GM18505 (cell line): ENCODE data around the gene RHEB.

Source experiments
- ATAC-seq: cut with Tn5 transposase; IDR thresholded peaks from one replicate; pipeline ENCODE4 v1.9.1; 2021; ENCODE audit not compliant: unreplicated experiment
- POLR2A ChIP-seq: IDR thresholded peaks from 4 replicates; pipeline ENCODE4 v1.6.1; 2011; ENCODE audit warnings: borderline replicate concordance; ENCODE audit not compliant: insufficient read depth, insufficient read length; ENCODE audit errors: extremely low read depth

The RHEB gene

GRCh38 chr7:151448261-151449252 lies 71.1 kb downstream of the RHEB start:
- no peak for ATAC-seq
- TF ChIP-seq POLR2A, result no peak

- no peak for ATAC-seq
- no peak for TF ChIP-seq POLR2A
Observed at GRCh38 chr7:151447901-151448260, 71.8 kb downstream of the RHEB start.

- TF ChIP-seq POLR2A, result no peak
Observed at GRCh38 chr7:151447312-151447711, 72.4 kb downstream of the RHEB start.

GRCh38 chr7:151446412-151446811 lies 73.3 kb downstream of the RHEB start:
- ATAC-seq, result no peak
- TF ChIP-seq POLR2A, result no peak

More at GRCh38 chr7:151447312-151447711, 72.4 kb downstream of the RHEB start:
- ATAC-seq, result no peak

GRCh38 chr7:151444632-151445031 lies 75.1 kb downstream of the RHEB start:
- ATAC-seq, result no peak
- no peak for TF ChIP-seq POLR2A

- TF ChIP-seq POLR2A, result no peak
- no peak for ATAC-seq
Observed at GRCh38 chr7:151442776-151443496, 76.8 kb downstream of the RHEB start.

GRCh38 chr7:151440799-151441445 lies 78.8 kb downstream of the RHEB start:
- ATAC-seq, result no peak
- no peak for TF ChIP-seq POLR2A

- ATAC-seq, result no peak
Observed at GRCh38 chr7:151439855-151440798, 79.6 kb downstream of the RHEB start, which contains the start of gene CRYGN. CRYGN (minus strand) TSS chr7:151440141; CDS start chr7:151439917, 224 bp downstream.

GRCh38 chr7:151438864-151439601 lies 80.7 kb downstream of the RHEB start:
- ATAC-seq, result no peak

More at GRCh38 chr7:151439855-151440798, 79.6 kb downstream of the RHEB start, which contains the start of gene CRYGN:
- no peak for TF ChIP-seq POLR2A

GRCh38 chr7:151437866-151438516 lies 81.7 kb downstream of the RHEB start:
- no peak for ATAC-seq
- no peak for TF ChIP-seq POLR2A

More at GRCh38 chr7:151438864-151439601, 80.7 kb downstream of the RHEB start:
- TF ChIP-seq POLR2A, result no peak

- ATAC-seq, result no peak
- TF ChIP-seq POLR2A, result no peak
Observed at GRCh38 chr7:151437159-151437553, 82.5 kb downstream of the RHEB start.
